ENCODE results near the gene ANO10.

DNA sequence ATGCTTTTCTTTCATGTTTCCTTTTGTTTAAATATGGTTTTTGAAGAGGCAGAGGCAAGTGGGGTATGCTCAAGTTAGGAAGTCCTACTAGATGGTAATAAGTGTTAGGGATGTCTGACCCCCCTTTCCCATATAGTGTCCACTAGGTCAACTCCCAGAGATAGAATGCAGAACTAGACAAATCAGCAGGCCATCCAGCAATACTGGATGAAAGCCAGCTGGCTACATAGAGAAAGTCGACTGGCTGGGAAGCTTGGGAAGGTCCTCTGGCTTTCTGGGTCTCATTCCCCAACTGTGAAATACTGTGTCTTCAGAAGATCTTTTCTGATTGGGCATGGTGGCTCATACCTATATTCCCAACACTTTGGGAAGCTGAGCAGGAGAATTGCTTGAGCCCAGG, 221.6 kb downstream of the ANO10 start:
- no peak for TF ChIP-seq POLR2A (IDR thresholded peaks at IDR 0.05; ENCODE audit: low read depth, low read length)
- TF ChIP-seq TAF1 (IDR thresholded peaks at IDR 0.05; ENCODE audit: borderline replicate concordance, low read depth, low read length): no peak
- no peak for TF ChIP-seq POLR2AphosphoS5 (IDR thresholded peaks at IDR 0.05; ENCODE audit: low read depth, low read length)
